Caco-2 (cell line): Measurements from ENCODE around the gene CFAP92. TPM values are rescaled to one million over a fixed set of nuclear protein-coding genes. Genes with fewer than 3 reads are reported as not detected.

ENCODE experiments used
- BruUV-seq: library from RNA; stranded (reverse); fragments of 400-500 nt; replicated peaks from 2 replicates; lab custom pipeline; 2021; lab: Mats Ljungman, UMichigan
- CTCF ChIA-PET: fragments of 300-600 bp; sonication (Branson Sonifier 250); formaldehyde crosslinking; loops from one replicate; lab custom pipeline; 2022; ENCODE audit warnings: antibody characterized with exemption; lab: Charles Lee
- POLR2A ChIA-PET: fragments of 300-600 bp; sonication (Branson Sonifier 250); formaldehyde crosslinking; loops from one replicate; lab custom pipeline; 2022; ENCODE audit warnings: antibody characterized with exemption; lab: Charles Lee
- DNase-seq, 2 experiments: peaks; one replicate each; pipeline versions ENCODE4 v3.0.0 to v3.0.0-alpha.2; 2020 to 2022
- H3K27me3 ChIP-seq: replicated peaks from 2 replicates; pipeline ENCODE4 v1.6.0; 2011; ENCODE audit warnings: low read length; ENCODE audit not compliant: control insufficient read depth, insufficient read depth
- H3K36me3 ChIP-seq: 2 replicates; pipeline ENCODE4 v1.5.1; 2011; ENCODE audit warnings: low read length; ENCODE audit not compliant: control insufficient read depth, insufficient read depth
- H3K4me1 ChIP-seq: fragments of 250-450 bp; sonication (Bioruptor Pico); 2 replicates; pipeline ENCODE4 v1.5.1; 2020; ENCODE audit warnings: mild to moderate bottlenecking
- H3K4me3 ChIP-seq: 2 replicates; pipeline ENCODE4 v1.5.1; 2011; ENCODE audit warnings: low read depth, mild to moderate bottlenecking, control low read depth, low read length
- H3K9me3 ChIP-seq: fragments of 250-450 bp; sonication (Bioruptor Pico); 2 replicates; pipeline ENCODE4 v1.5.1; 2020; ENCODE audit warnings: mild to moderate bottlenecking, moderate library complexity
- H3K27ac Mint-ChIP-seq: one replicate; pipeline ENCODE4 v1.8.0; 2022; ENCODE audit warnings: mixed read lengths; ENCODE audit not compliant: unreplicated experiment
- H3K27me3 Mint-ChIP-seq: one replicate; pipeline ENCODE4 v1.8.0; 2022; ENCODE audit warnings: mixed read lengths; ENCODE audit not compliant: insufficient read depth, unreplicated experiment
- H3K36me3 Mint-ChIP-seq: one replicate; pipeline ENCODE4 v1.8.0; 2022; ENCODE audit warnings: mild to moderate bottlenecking, mixed read lengths; ENCODE audit not compliant: insufficient read depth, unreplicated experiment
- H3K4me1 Mint-ChIP-seq: one replicate; pipeline ENCODE4 v1.8.0; 2022; ENCODE audit warnings: low read depth, mixed read lengths; ENCODE audit not compliant: unreplicated experiment
- H3K4me3 Mint-ChIP-seq: one replicate; pipeline ENCODE4 v1.8.0; 2022; ENCODE audit warnings: mild to moderate bottlenecking, moderate library complexity, mixed read lengths; ENCODE audit not compliant: unreplicated experiment
- H3K9me3 Mint-ChIP-seq: one replicate; pipeline ENCODE4 v1.8.0; 2022; ENCODE audit warnings: mixed read lengths; ENCODE audit not compliant: unreplicated experiment
- CTCF ChIP-seq, 2 experiments: fragments of 200-600 bp in 1 of 2; IDR thresholded peaks; 1 replicate in 1 of 2; 2 replicates in 1 of 2; pipeline versions ENCODE4 v1.5.1 to v1.8.0; 2011 to 2022; ENCODE audit warnings: antibody characterized with exemption in 1 of 2, control low read depth in 1 of 2, inconsistent platforms in 1 of 2, low read depth in 1 of 2, low read length in 1 of 2, mild to moderate bottlenecking in 1 of 2, moderate library complexity in 1 of 2; ENCODE audit not compliant: insufficient read depth in 1 of 2, severe bottlenecking in 1 of 2, unreplicated experiment in 1 of 2
- intact Hi-C: fragments of 100-400 bp; cut with micrococcal nuclease; formaldehyde crosslinking; loops from one replicate; pipeline ENCODE4 v1.10.0; 2022; ENCODE audit not compliant: unreplicated experiment
- total RNA-seq: library from RNA; stranded (reverse); gene quantifications from 2 replicates; pipeline ENCODE4 v1.2.3, GENCODE V29; 2022

CFAP92 gene
- total RNA-seq, 1 experiment from 2014 or later = 5.9 TPM

- POLR2A ChIA-PET = no interaction called here
- no peak for TF ChIP-seq CTCF (IDR thresholded peaks at IDR 0.05; ENCODE audit: insufficient read depth in 1 of 2, low read depth in 1 of 2, low read length in 1 of 2, severe bottlenecking in 1 of 2, unreplicated experiment in 1 of 2)
- intact Hi-C loops = loop anchor here (2.0 kb wide), 1 partner anchor 15 kb away; no protein-coding TSS in a partner anchor
These were observed 32.0 kb upstream of the CFAP92 start for GRCh38 chr3:129025691-129026435.

GRCh38 chr3:129025108-129025507, 31.2 kb upstream of the CFAP92 start:
- Histone ChIP-seq H3K27me3 (no peaks in the 10 kb centered on the region), H3K4me3 (no peak overlapping the region), H3K9me3 (no peaks in the 10 kb centered on the region), H3K4me1 (peaks cover 6% of the 10 kb centered on the region; the same call in 1 of the 2 replicates), H3K36me3 (no peaks in the 10 kb centered on the region)
- Mint-ChIP-seq H3K4me3 (no peak overlapping the region), H3K27me3 (peaks cover 3% of the 10 kb centered on the region), H3K36me3 (no peaks in the 10 kb centered on the region), H3K4me1 (peaks cover 7% of the 10 kb centered on the region), H3K9me3 (no peaks in the 10 kb centered on the region), H3K27ac (no peak overlapping the region)
- intact Hi-C loops = no loop called here
- ChIA-PET POLR2A (no interaction called here), CTCF (interaction anchor here (0.5 to 3.1 kb wide), 3 partner anchors 55 to 220 kb away, joined by 3 to 17 read pairs (median 6); no protein-coding TSS in a partner anchor)
- no peak for DNase-seq
- BruUV-seq = no TSS peak
- no peak for TF ChIP-seq CTCF (IDR thresholded peaks at IDR 0.05; ENCODE audit: insufficient read depth in 1 of 2, low read depth in 1 of 2, low read length in 1 of 2, severe bottlenecking in 1 of 2, unreplicated experiment in 1 of 2)

More at GRCh38 chr3:129025691-129026435, 32.0 kb upstream of the CFAP92 start:
- peaks cover 6% of the 10 kb centered on the region; the same call in 1 of the 2 replicates for H3K4me1 ChIP-seq
- BruUV-seq = no TSS peak
- DNase-seq = no peak
- no peaks in the 10 kb centered on the region for H3K36me3 Mint-ChIP-seq
- peak overlapping the region; percentile 77 for H3K4me3 Mint-ChIP-seq
- H3K36me3 ChIP-seq = no peaks in the 10 kb centered on the region
- peaks cover 3% of the 10 kb centered on the region for H3K27me3 Mint-ChIP-seq
- no peaks in the 10 kb centered on the region for H3K9me3 Mint-ChIP-seq
- no peak overlapping the region for H3K4me3 ChIP-seq
- H3K27me3 ChIP-seq = no peaks in the 10 kb centered on the region
- peaks cover 7% of the 10 kb centered on the region for H3K4me1 Mint-ChIP-seq
- H3K27ac Mint-ChIP-seq = peak overlapping the region; percentile 73
- CTCF ChIA-PET = interaction anchor here (1.1 to 3.1 kb wide), 5 partner anchors 28 to 408 kb away, joined by 3 to 17 read pairs (median 6); partner anchors contain the start of gene COPG1
- no peaks in the 10 kb centered on the region for H3K9me3 ChIP-seq

- H3K4me3 Mint-ChIP-seq = no peak overlapping the region
- H3K4me1 ChIP-seq = peaks cover 6% of the 10 kb centered on the region; the same call in 1 of the 2 replicates
- no peaks in the 10 kb centered on the region for H3K27me3 ChIP-seq
- no peaks in the 10 kb centered on the region for H3K9me3 Mint-ChIP-seq
- no peaks in the 10 kb centered on the region for H3K9me3 ChIP-seq
- TF ChIP-seq CTCF (IDR thresholded peaks at IDR 0.05; ENCODE audit: insufficient read depth in 1 of 2, low read depth in 1 of 2, low read length in 1 of 2, severe bottlenecking in 1 of 2, unreplicated experiment in 1 of 2) = peak; percentile 25 to 43
- DNase-seq = no peak
- no peak overlapping the region for H3K4me3 ChIP-seq
- H3K27ac Mint-ChIP-seq = no peak overlapping the region
- ChIA-PET CTCF (no interaction called here), POLR2A (no interaction called here)
- peaks cover 7% of the 10 kb centered on the region for H3K4me1 Mint-ChIP-seq
- intact Hi-C loops = no loop called here
- H3K27me3 Mint-ChIP-seq = peaks cover 3% of the 10 kb centered on the region
- no peaks in the 10 kb centered on the region for H3K36me3 ChIP-seq
- BruUV-seq = no TSS peak
- H3K36me3 Mint-ChIP-seq = no peaks in the 10 kb centered on the region
These were observed 30.0 kb upstream of the CFAP92 start for GRCh38 chr3:129023909-129024308.
